Measurements from ENCODE around the gene GABRR1.

DNA sequence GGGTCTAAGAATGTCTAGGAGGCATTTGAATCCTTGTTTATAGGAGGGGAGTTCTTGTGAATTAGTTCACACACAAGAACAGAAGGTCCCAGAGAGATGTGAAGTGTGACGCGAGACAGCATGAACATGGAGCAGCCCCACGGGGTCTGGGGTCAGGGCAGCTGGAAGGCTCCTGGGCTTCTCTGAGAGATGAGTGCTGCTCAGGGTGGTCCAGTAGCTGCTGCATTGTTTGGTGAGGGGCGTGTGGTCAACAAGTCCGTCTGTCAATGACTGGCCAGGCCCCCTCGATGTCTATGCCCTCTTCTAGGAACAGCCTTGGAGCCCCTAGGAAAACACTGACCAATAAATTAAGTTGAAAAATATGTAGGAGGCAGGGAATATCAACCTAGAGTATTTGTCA, 40.2 kb upstream of the GABRR1 start:
- no peak for TF ChIP-seq ARNTL (CRISPR knock-in tag; IDR thresholded peaks at IDR 0.05; ENCODE audit: borderline replicate concordance, low read depth)
- no peak for TF ChIP-seq CSDC2 (CRISPR knock-in tag; IDR thresholded peaks at IDR 0.05)
- TF ChIP-seq RARB (CRISPR knock-in tag; IDR thresholded peaks at IDR 0.05), result no peak
- TF ChIP-seq ZC3H10 (CRISPR knock-in tag; IDR thresholded peaks at IDR 0.05), result no peak
